Hepatocyte (in vitro differentiated cells): ENCODE data around the gene MAPK8IP2.

ENCODE experiments used
- CTCF ChIP-seq: fragments of 200-600 bp; sonication (generic); IDR thresholded peaks from 2 replicates; pipeline ENCODE4 v1.5.1; 2016; ENCODE audit warnings: antibody characterized with exemption, mild to moderate bottlenecking; ENCODE audit not compliant: poor library complexity
- EZH2 ChIP-seq: fragments of 200-600 bp; sonication (generic); IDR thresholded peaks from 2 replicates; pipeline ENCODE4 v1.6.1; 2016; ENCODE audit warnings: antibody characterized with exemption, mild to moderate bottlenecking, borderline replicate concordance
- EZH2phosphoT487 ChIP-seq: fragments of 200-600 bp; sonication (generic); IDR thresholded peaks from one replicate; pipeline ENCODE4 v1.6.1; 2018; ENCODE audit warnings: antibody characterized with exemption, mild to moderate bottlenecking, low read depth, moderate library complexity; ENCODE audit not compliant: unreplicated experiment, severe bottlenecking

GRCh38 chr22:50626850-50627641 lies 26.5 kb downstream of the MAPK8IP2 start:
- TF ChIP-seq CTCF (no peak), EZH2phosphoT487 (no peak), EZH2 (no peak)
